DMS153 treated with DMSO at 0.1 percent for 48 hours (cell line): Measurements from ENCODE around the gene SUFU.

ENCODE experiments used
- DNase-seq: peaks from one replicate; lab custom pipeline; 2025; ENCODE audit not compliant: unreplicated experiment; lab: John Stamatoyannopoulos, UW

Gene SUFU

GRCh38 chr10:102615361-102615760 lies 111.6 kb downstream of the SUFU start:
- no peak for DNase-seq

DNA sequence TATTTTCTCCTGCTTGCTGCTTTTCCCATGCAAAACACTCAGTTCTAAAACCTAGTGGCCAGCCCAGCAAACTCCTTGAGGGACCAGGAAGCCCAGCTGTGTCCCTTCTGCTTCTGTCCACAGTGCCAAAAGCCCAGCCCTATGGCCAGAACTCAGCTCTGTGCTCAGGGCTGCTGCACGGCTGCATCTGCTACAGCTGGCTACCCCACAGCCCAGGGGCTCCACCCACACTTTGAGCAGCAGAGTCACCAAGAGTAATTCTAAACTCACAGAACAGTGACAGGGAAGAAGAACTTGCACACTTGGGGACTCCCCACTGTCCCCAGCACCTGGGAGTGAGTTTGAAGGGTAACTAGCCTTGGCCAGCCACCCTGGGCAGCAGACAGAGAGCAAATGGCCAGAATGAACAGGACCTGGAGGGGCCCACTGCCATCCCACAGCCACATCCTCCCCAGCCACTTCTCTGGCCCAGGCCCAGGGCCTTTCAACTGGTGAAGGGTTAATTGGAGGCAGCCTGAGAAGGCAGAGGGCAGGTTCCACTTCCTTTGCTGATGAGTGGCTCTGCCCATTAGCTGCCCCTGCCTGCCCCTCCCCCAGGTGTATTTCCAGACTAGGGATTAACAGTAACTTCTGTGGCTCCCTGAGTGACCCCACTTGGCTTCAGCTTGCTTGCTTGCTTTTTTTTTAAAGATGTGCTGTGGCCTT lies 112.4 kb downstream of the SUFU start:
- no peak for DNase-seq

- DNase-seq = no peak
Measured at GRCh38 chr10:102617041-102617440, 113.3 kb downstream of the SUFU start.

- no peak for DNase-seq
Measured at GRCh38 chr10:102617816-102618215, 114.0 kb downstream of the SUFU start.

DNA sequence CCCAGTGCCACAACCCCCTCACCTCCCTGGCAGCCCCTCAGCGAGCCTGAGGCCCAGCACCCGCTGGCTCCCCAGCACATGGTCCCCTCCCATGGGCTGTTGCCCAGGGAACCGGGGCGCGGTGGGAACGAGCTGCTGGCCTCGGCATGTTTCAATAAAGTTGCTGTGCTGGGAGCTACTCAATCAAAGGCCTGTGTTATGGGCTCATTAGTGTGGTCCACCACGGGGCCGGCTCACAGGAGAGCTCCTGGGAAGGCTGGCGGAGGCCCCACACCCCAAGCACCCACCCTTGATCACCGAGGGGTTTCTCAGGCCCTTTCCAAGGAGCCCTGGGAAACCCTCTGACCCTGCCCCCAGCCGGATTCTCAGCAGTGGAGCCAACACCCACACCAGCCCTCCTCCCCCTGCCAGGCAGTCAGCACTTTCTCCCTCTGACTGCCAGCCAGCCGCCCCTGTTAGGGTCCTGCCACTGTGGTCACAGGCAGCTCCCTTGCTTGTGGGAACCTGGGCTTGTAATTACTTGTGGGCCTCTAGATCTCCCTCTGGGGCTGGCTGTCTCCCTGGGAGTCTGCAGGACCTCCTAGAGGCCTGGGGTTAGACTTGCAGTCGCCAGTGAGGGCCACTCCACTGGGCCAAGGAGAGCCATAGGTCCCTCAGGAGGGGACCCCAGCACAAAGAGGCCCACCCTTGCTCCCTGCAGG lies 115.7 kb downstream of the SUFU start:
- no peak for DNase-seq

- no peak for DNase-seq
Measured at GRCh38 chr10:102620138-102620590, 116.4 kb downstream of the SUFU start.

DNA sequence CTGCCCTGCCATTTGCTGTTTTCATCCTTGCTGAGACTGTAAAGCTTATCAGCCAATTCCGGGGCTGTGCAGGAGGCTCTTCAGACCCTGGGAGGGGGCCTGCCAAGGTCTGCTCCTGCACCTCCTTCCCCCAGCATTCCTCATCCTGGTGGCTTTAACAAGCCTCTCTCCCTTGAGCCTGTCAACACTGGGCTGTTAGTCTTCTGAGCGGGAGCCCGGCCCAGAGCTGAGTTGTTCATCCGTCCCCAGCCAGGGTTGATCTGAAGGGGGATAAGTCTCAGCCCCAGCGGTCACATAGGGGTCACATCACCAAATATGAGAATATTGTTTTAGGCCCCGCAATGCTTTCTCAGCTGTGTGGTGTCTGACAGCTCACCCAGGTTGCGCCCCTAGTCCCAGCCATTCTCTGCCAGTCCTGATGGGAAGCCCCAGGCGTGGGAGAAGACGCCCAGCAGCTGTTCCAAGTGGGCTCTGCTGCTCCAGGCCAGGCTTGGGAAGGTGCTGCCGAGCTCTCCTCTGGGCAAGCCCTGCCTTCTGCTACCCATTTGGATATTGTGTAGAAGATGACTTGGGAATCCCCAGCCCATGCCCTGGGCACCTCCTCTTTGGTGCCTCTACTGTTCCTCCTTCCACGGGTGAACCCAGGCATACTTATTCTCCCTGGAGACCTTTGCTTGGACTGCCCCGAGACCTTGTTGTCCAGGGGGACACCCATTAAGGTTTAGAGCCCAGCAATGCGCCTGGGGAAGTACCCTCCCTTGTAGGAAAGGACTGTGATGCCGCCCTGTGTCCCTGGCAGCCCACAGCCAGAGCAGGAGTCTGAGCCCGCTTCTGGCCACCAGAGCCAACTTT lies 117.0 kb downstream of the SUFU start:
- no peak for DNase-seq

GRCh38 chr10:102621443-102622325 lies 117.9 kb downstream of the SUFU start:
- no peak for DNase-seq

DNA sequence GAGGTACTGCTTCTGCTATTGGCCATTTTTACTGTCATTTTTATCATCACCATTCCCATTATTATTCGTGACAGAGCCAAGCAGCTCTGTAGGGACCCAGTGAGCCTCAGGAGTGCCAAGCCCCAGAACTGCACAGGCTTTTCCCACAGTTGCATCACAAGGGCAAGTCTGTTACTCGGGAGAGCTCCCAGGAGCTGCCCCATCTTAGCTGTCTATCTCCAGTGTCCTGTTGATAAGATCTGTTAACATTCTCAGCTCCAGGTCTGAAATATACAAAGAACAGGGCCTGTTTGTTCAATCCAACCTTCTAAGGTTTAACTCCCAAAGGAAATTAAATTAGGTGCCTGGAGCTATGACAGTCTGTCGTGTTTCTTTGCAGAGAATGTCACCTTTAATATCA lies 120.3 kb downstream of the SUFU start:
- DNase-seq = no peak

- DNase-seq = no peak
Measured at GRCh38 chr10:102624751-102625645, 121.2 kb downstream of the SUFU start.

GRCh38 chr10:102626026-102626685 lies 122.4 kb downstream of the SUFU start:
- DNase-seq = no peak

- DNase-seq = no peak
Measured at GRCh38 chr10:102627291-102627735, 123.5 kb downstream of the SUFU start.

GRCh38 chr10:102627736-102628293 lies 124.0 kb downstream of the SUFU start:
- DNase-seq = no peak

DNA sequence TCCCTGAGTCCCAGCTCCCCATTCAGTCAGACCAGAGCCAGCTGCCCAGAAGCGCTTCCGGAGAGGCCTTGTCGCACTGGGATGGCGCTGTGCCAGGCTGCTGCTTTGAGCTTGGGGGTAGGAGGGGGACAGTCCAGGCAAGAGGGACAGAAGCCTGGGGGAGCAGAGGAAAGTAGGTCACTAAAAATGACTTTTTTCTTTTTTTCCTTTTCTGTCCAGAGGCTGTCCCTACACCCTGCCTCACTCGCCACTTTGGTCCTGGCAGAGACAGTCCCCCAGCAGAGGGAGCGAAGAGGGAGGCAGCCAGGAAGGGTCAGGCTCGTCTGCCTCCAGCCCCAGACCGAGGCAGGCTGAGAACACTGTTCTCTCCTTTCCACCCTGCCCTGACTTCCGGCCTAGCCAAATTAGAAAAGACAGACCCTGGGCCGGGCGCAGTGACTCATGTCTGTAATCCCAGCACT lies 124.7 kb downstream of the SUFU start:
- no peak for DNase-seq

DNA sequence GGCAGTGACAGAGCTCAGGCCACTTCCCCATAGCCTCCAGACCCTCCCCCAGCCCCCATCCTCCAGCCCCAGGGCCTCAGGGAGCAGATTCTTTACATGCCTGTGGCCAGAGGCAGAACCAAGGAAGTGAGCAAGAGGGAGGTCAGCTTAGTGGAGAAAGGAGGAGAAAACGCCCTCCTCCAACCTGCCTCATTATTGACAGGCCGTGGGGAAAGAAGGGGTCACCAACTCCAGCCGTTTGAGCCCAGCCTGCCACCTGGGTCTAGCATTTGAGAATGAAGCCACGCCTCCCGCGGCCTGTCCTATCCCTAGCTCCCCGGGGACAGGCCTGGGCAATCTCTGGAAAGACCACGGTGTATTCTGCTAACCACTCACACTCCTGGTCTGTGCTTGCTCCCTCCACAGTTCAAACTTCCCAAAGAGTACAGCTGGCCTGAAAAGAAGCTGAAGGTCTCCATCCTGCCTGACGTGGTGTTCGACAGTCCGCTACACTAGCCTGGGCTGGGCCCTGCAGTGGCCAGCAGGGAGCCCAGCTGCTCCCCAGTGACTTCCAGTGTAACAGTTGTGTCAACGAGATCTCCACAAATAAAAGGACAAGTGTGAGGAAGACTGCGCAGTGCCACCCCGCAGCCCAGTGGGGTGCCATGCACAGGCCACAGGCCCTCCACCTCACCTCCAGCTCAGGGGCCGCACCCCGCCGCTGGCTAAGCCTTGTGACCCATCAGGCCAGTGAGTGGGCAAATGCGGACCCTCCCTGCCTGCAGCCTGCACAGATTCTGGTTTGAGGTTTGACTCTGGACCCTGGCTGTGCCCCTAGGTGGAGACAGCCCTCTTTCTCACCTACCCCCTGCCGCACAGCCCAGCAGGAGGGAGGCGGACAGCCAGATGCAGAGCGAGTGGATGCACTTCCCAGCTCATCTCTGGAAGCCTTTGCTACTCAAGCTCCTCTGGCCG lies 126.2 kb downstream of the SUFU start:
- DNase-seq = no peak

DNA sequence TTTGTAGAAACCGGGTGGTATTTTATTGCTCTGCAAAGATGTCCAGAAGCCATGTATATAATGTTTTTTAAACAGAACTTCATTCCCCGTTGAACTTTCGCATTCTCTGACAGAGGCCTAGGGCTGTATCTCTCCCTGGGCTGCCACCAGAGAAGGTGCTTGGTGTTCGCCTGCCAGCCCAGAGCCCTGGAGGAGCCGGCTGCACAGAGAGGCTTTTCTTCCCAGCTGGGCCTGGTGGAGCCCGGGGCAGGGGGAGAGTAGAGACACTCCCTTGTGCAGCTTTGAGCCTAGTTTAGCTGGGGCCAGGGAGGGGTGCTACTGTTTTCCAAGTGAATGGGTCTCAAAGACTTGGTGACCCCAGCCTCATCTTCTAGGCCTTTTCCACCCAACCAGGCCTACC lies 126.9 kb downstream of the SUFU start:
- no peak for DNase-seq

- DNase-seq = no peak
Measured at GRCh38 chr10:102631525-102632393, 128.0 kb downstream of the SUFU start.
